Hepatocyte (in vitro differentiated cells): Measurements from ENCODE around the gene IL10RA. TPM values are rescaled to one million over a fixed set of nuclear protein-coding genes. Genes with fewer than 3 reads are reported as not detected.

Experiments
- DNase-seq: peaks from one replicate; pipeline ENCODE4 v3.0.0-alpha.2; 2016; ENCODE audit warnings: low spot score
- H2AFZ ChIP-seq: fragments of 200-600 bp; sonication (generic); 2 replicates; pipeline ENCODE4 v1.6.0; 2016; ENCODE audit warnings: antibody characterized with exemption, mild to moderate bottlenecking
- H3K27ac ChIP-seq: fragments of 200-600 bp; sonication (generic); 2 replicates; pipeline ENCODE4 v1.5.1; 2016; ENCODE audit warnings: mild to moderate bottlenecking
- H3K27me3 ChIP-seq: fragments of 200-600 bp; sonication (generic); 2 replicates; pipeline ENCODE4 v1.6.1; 2016
- H3K36me3 ChIP-seq: fragments of 200-600 bp; sonication (generic); replicated peaks from 2 replicates; pipeline ENCODE4 v1.5.1; 2016; ENCODE audit warnings: low read depth; ENCODE audit not compliant: insufficient read depth
- H3K4me1 ChIP-seq: fragments of 200-600 bp; sonication (generic); 2 replicates; pipeline ENCODE4 v1.5.1; 2016; ENCODE audit warnings: mild to moderate bottlenecking, moderate library complexity; ENCODE audit not compliant: insufficient read depth
- H3K4me2 ChIP-seq: fragments of 200-600 bp; sonication (generic); 2 replicates; pipeline ENCODE4 v1.6.0; 2016
- H3K4me3 ChIP-seq: fragments of 200-600 bp; sonication (generic); 2 replicates; pipeline ENCODE4 v1.5.1; 2016; ENCODE audit warnings: mild to moderate bottlenecking
- H3K79me2 ChIP-seq: fragments of 200-600 bp; sonication (generic); 2 replicates; pipeline ENCODE4 v1.6.0; 2017; ENCODE audit warnings: mild to moderate bottlenecking
- H3K9me2 ChIP-seq: fragments of 200-600 bp; sonication (generic); replicated peaks from 2 replicates; pipeline ENCODE4 v1.6.0; 2017; ENCODE audit warnings: mild to moderate bottlenecking; ENCODE audit not compliant: insufficient read depth
- H3K9me3 ChIP-seq: fragments of 200-600 bp; sonication (generic); 2 replicates; pipeline ENCODE4 v1.5.1; 2016; ENCODE audit warnings: low read depth, mild to moderate bottlenecking
- H4K20me1 ChIP-seq: fragments of 200-600 bp; sonication (generic); 2 replicates; pipeline ENCODE4 v1.6.0; 2016; ENCODE audit warnings: mild to moderate bottlenecking; ENCODE audit not compliant: insufficient read depth, poor library complexity, severe bottlenecking
- CTCF ChIP-seq: fragments of 200-600 bp; sonication (generic); IDR thresholded peaks from 2 replicates; pipeline ENCODE4 v1.5.1; 2016; ENCODE audit warnings: antibody characterized with exemption, mild to moderate bottlenecking; ENCODE audit not compliant: poor library complexity
- EZH2 ChIP-seq: fragments of 200-600 bp; sonication (generic); IDR thresholded peaks from 2 replicates; pipeline ENCODE4 v1.6.1; 2016; ENCODE audit warnings: antibody characterized with exemption, mild to moderate bottlenecking, borderline replicate concordance
- EZH2phosphoT487 ChIP-seq: fragments of 200-600 bp; sonication (generic); IDR thresholded peaks from one replicate; pipeline ENCODE4 v1.6.1; 2018; ENCODE audit warnings: antibody characterized with exemption, mild to moderate bottlenecking, low read depth, moderate library complexity; ENCODE audit not compliant: unreplicated experiment, severe bottlenecking
- WGBS: methylation state at CpG from one replicate; pipeline ENCODE4 v1.1.6; 2016; ENCODE audit warnings: low lambda C conversion rate; ENCODE audit errors: missing lambda C conversion rate; 5-methylcytosine and 5-hydroxymethylcytosine counted together
- polyA plus RNA-seq: library from polyadenylated mRNA; unstranded; fragments of >200 nt; fragmentation: Nextera tagmentation; extraction: Ambion mirVana; gene quantifications from 2 replicates; pipeline ENCODE4 v1.2.1, GENCODE V29; 2016
- total RNA-seq: library from RNA; depleted of rRNA; stranded (reverse); fragments of >200 nt; gene quantifications from 2 replicates; pipeline ENCODE4 v1.2.3, GENCODE V29; 2014

IL10RA gene
- total and polyA plus RNA-seq, 2 experiments from 2014 or later, result 1.5 to 2.3 TPM

- Histone ChIP-seq H3K9me2 (no peaks in the 10 kb centered on the region), H4K20me1 (no peaks in the 10 kb centered on the region), H3K27ac (no peak overlapping the region), H3K4me3 (no peak overlapping the region), H3K27me3 (no peaks in the 10 kb centered on the region), H3K36me3 (no peaks in the 10 kb centered on the region), H3K9me3 (no peaks in the 10 kb centered on the region), H3K79me2 (no peaks in the 10 kb centered on the region), H3K4me1 (peaks cover 6% of the 10 kb centered on the region), H3K4me2 (no peak overlapping the region), H2AFZ (no peak overlapping the region)
- DNase-seq, result no peak
- 96% methylated on average over 1 of the region's 1 CpG for WGBS
- TF ChIP-seq CTCF (no peak), EZH2 (no peak), EZH2phosphoT487 (no peak)
Measured at GRCh38 chr11:118000850-118001228, 14.6 kb downstream of the IL10RA start.

GRCh38 chr11:118001494-118001971, 15.3 kb downstream of the IL10RA start:
- TF ChIP-seq EZH2phosphoT487 (no peak), EZH2 (no peak), CTCF (no peak)
- Histone ChIP-seq H4K20me1 (no peaks in the 10 kb centered on the region), H3K79me2 (no peaks in the 10 kb centered on the region), H3K9me2 (no peaks in the 10 kb centered on the region), H3K4me3 (no peak overlapping the region), H3K4me1 (peaks cover 6% of the 10 kb centered on the region), H3K27me3 (no peaks in the 10 kb centered on the region), H2AFZ (no peak overlapping the region), H3K27ac (no peak overlapping the region), H3K36me3 (no peaks in the 10 kb centered on the region), H3K4me2 (no peak overlapping the region), H3K9me3 (no peaks in the 10 kb centered on the region)
- no peak for DNase-seq
- WGBS, result 87% methylated on average over 5 of the region's 5 CpGs

- H4K20me1 ChIP-seq, result no peaks in the 10 kb centered on the region
- H3K4me2 ChIP-seq, result no peak overlapping the region
- H3K4me1 ChIP-seq, result peaks cover 6% of the 10 kb centered on the region
- TF ChIP-seq EZH2phosphoT487 (no peak), EZH2 (no peak), CTCF (no peak)
- no peak overlapping the region for H3K4me3 ChIP-seq
- no peaks in the 10 kb centered on the region for H3K9me2 ChIP-seq
- no peaks in the 10 kb centered on the region for H3K9me3 ChIP-seq
- WGBS, result 95% methylated on average over 6 of the region's 6 CpGs
- no peaks in the 10 kb centered on the region for H3K79me2 ChIP-seq
- no peak for DNase-seq
- H2AFZ ChIP-seq, result peak overlapping the region; percentile 41
- no peaks in the 10 kb centered on the region for H3K36me3 ChIP-seq
- no peaks in the 10 kb centered on the region for H3K27me3 ChIP-seq
- peak overlapping the region; percentile 58 for H3K27ac ChIP-seq
Measured at GRCh38 chr11:118002010-118002540, 15.9 kb downstream of the IL10RA start.
